HG03439 (cell line): ENCODE results near the gene RASA4.
"Not testable (repeated sequence)": the region's sequence is repeated elsewhere in the genome, so short reads cannot be mapped to it uniquely, and the experiment has no call there.

ENCODE experiments used
- ATAC-seq: cut with Tn5 transposase; IDR thresholded peaks from one replicate; pipeline ENCODE4 v1.9.1; 2021; ENCODE audit warnings: mild to moderate bottlenecking, moderate library complexity; ENCODE audit not compliant: unreplicated experiment

Gene RASA4

GRCh38 chr7:102616507-102617125 lies at the start of gene RASA4:
RASA4 (minus strand) TSS chr7:102616756; CDS start chr7:102616689, 67 bp downstream.
- ATAC-seq: peak; percentile 54

- not testable (repeated sequence) for ATAC-seq
Observed at GRCh38 chr7:102664765-102665164, 48.2 kb upstream of the RASA4 start.

DNA sequence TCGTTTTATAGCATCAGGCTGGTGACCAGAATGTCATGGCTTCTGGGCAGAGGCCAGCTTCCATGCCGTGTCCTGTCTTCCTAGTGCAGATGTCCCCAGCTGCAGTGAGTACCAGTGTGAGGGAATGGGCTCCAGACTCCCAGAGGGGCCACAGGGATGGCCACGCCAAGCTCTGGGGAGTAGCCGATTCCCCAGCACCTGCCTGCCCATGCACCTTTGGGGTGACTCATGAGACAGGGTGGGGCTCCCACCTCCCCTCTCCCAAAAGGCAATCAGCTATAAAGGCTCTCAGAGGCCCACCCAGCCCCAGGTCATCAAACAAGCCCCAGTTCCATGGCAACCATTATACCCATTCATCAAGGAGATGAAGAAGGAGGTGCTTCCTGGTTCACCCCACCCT lies 33.4 kb upstream of the RASA4 start, which contains the start of gene SPDYE2B:
Gene SPDYE2B, plus strand, starts transcription at position 396 of the 400 bp plus-strand sequence. CDS start 2,030 bp downstream, outside the sequence.
- not testable (repeated sequence) for ATAC-seq

- ATAC-seq: not testable (repeated sequence)
Observed at GRCh38 chr7:102647813-102648212, 31.3 kb upstream of the RASA4 start.

DNA sequence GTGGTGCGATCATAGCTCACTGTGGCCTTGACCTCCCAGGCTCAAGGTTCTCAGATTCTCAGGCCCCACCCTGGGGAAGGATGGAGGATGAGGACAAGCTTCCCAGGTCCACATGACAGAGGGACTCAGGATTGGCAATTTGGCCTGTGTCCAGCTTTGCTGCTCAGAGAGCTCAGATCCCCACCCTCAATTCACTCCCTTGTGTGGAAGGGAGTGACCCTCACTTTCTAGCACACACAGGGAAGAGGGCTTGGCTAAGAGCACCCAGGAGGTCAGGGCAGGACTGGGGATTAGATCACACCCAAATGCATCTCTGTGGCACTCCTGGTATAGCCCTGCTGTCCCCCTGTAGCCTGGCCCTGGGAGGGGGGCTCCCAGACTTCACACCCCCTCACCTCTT lies 26.8 kb upstream of the RASA4 start:
- not testable (repeated sequence) for ATAC-seq

GRCh38 chr7:102642691-102643090 lies 26.1 kb upstream of the RASA4 start, which contains the start of gene UPK3BL1:
UPK3BL1 (minus strand) TSS chr7:102642791; CDS start chr7:102642741, 50 bp downstream.
- ATAC-seq: not testable (repeated sequence)

- not testable (repeated sequence) for ATAC-seq
Observed at GRCh38 chr7:102638848-102639247, 22.3 kb upstream of the RASA4 start.

DNA sequence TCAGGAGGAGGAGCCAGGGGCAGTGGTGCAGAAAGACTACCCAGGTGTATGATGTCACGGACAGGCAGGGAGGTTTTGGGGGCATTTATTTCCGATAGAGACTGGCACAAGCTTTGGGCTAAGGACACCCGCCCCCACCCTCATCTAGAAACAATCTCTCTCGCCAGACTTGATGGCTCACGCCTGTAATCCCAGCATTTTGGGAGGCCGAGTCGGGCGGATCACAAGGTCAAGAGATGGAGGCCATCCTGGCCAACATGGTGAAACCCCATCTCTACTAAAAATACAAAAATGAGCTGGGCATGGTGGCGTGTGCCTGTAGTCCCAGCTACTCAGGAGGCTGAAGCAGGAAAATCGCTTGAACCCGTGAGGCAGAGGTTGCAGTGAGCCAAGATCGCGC lies 20.4 kb upstream of the RASA4 start:
- not testable (repeated sequence) for ATAC-seq

DNA sequence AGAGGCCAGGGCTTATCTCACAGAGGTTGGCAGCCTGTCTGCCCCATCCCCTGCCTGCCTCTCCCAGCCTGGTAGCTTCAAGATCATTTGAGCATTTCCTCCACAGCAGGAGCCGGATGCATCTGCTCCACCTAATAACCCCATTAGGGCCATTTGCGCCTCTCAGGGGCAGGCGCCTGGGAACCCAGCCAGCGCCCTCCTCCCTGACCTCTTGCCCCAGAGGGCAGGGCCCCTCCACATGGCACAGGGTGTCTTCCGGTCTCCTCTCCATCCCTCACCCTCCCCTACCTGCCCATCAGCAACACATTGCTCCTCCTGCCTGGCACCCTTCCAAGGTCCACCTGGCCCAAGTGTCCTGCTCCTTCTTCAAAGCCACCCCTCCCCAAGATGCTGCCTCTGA lies 18.8 kb upstream of the RASA4 start:
- ATAC-seq: not testable (repeated sequence)

DNA sequence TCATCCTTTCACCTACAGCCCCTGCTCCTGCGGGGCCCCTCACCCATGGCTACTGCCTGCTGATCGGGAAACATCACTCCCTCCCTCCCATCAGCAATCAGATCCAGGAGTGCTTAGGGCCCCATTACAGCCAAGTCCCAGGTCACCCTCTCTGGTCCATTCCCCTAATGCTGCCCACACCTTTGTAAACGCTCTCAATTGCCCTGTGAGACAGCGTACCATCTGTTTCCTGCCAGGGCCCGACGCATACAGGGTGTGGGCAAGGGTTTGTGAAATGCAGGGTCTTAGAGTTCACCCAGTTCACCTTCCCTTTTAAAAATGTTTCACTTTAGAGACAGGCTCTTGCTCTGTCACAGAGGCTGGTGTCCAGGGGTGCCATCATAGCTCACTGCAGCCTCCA lies 17.7 kb upstream of the RASA4 start:
- not testable (repeated sequence) for ATAC-seq

DNA sequence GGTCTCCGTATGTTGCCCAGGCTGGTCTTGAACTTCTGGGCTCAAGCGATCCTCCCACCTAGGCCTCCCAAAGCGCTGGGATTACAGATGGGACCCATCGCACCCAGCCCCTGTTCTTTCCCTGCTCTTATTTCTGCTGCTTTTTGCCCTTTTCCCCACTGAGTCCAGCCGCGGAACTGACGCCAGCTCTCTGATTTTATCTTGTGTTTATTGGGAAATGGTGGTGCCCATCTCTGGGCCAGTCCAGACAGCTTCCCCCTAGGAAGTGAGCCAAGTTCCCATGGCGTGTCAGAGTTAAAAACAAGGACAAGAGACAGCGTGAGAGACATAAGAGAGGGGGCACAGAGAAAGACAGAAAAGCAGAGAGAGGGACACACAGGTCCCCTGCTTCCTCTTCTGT lies 14.1 kb upstream of the RASA4 start:
- ATAC-seq: not testable (repeated sequence)

- ATAC-seq: not testable (repeated sequence)
Observed at GRCh38 chr7:102627271-102627904, 10.8 kb upstream of the RASA4 start.

DNA sequence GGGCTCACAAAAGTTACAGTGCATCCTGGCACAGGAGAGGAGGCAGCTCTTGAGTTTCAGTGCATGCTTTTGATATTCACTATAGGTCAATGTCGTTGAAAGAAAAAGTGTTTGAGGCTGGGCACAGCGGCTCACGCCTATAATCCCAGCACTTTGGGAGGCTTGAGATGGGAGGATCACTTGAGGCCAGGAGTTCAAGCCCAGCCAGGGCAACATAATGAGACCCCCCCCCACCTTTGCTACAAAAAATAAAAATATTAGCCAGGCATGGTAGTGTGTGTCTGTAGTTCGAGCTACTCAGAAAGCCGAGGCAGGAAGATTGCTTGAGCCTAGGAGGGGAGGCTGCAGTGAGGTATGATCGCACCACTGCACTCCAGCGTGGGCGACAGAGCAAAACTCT lies 1.6 kb upstream of the RASA4 start:
- ATAC-seq: not testable (repeated sequence)

- not testable (repeated sequence) for ATAC-seq
Observed at GRCh38 chr7:102615930-102616329, 626 bp downstream of the RASA4 start.

DNA sequence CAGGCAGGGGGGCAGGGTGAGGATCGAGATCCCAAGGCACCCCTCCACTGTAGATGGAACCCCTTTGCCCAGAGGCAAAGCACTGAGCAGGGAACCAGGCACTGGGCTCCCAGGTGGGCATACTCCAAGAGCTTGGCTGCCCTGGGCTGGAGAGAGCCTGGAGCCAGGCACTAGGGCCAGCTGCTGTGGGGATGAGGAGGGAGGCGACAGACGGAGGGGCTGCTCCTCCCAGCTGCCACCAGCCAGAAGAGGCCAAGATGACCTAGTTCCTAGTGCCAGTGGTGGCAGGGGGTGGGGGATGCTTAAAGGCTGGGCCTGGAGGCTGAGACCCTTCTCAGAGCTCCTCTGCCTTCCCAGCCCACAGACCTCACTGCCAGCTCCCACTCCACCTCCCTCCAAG lies 1.7 kb downstream of the RASA4 start:
- ATAC-seq: not testable (repeated sequence)

- ATAC-seq: peak; percentile 19
Observed at GRCh38 chr7:102614346-102614697, 2.2 kb downstream of the RASA4 start.

DNA sequence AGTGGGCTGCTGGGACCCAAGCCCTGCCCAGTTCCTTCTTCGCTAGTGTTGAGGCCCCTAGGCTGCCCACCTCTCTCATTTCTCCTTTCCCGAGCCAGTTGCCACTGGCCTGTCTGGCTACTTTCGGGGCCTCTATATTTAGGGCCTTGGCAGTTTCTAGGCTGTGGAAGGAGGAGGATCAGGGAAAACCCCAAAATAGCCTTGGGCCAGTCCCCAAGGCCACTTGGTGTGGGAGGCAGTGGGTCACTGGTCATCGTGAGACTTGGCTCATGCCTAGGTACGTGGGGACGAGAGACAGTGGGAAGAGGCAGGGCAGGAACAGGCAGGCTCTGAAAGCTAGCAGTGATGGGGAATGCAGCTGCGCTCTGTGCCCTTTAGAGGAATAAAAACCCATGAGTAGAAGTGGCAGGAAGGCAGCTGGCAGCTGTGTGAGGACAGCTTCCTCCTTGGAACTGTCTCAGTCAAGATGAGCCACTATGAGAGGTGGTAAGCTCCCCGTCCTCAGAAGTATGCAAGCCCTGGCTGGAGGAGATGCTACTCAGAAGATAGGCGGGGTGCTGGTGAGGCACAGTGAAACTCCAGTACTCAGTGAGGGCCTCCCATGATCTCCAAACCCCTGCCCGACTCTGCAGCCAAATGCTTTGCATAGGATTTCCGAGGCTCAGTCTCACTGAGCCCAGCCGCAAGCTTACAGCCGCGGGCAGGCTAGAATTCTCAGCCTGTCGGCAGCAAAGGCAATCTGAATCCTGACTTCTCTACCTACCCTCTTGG lies 2.8 kb downstream of the RASA4 start:
- peak; percentile 54 for ATAC-seq

- not testable (repeated sequence) for ATAC-seq
Observed at GRCh38 chr7:102611675-102612325, 4.8 kb downstream of the RASA4 start.

- ATAC-seq: peak; percentile 26
Observed at GRCh38 chr7:102611013-102611674, 5.4 kb downstream of the RASA4 start.

- ATAC-seq: not testable (repeated sequence)
Observed at GRCh38 chr7:102610441-102610840, 6.1 kb downstream of the RASA4 start.
